Measurements from ENCODE around the gene OR5L1. TPM values are rescaled to one million over a fixed set of nuclear protein-coding genes. Genes with fewer than 3 reads are reported as not detected.

OR5L1 gene
- total and polyA plus RNA-seq, 2 experiments from 2014 or later = not detected

GRCh38 chr11:55849037-55849436, 37.9 kb downstream of the OR5L1 start:
- Histone ChIP-seq H3K9me3 (ENCODE audit: low read depth) (no peaks in the 10 kb centered on the region), H3K9ac (no peak overlapping the region), H3F3A (ENCODE audit: insufficient read depth) (no peaks in the 10 kb centered on the region), H3K9me2 (ENCODE audit: insufficient read depth) (no peaks in the 10 kb centered on the region), H3K79me2 (ENCODE audit: insufficient read depth) (no peaks in the 10 kb centered on the region), H3K27me3 (replicated peaks; ENCODE audit: insufficient read depth) (no peaks in the 10 kb centered on the region), H3K4me1 (ENCODE audit: insufficient read depth) (no peaks in the 10 kb centered on the region), H3K36me3 (ENCODE audit: low read depth) (no peaks in the 10 kb centered on the region), H4K20me1 (ENCODE audit: insufficient read depth) (no peaks in the 10 kb centered on the region), H3K4me2 (ENCODE audit: unreplicated experiment) (no peak overlapping the region), H3K4me3 (no peak overlapping the region), H2AFZ (no peak overlapping the region), H3K27ac (no peak overlapping the region)
- in situ Hi-C loops (cut with MboI) = no loop called here
- TF ChIP-seq EZH2 (IDR thresholded peaks at IDR 0.05; ENCODE audit: insufficient read depth, poor library complexity, severe bottlenecking) = no peak
- DNase-seq = no peak

- H2AFZ ChIP-seq = no peak overlapping the region
- H4K20me1 ChIP-seq (ENCODE audit: insufficient read depth) = no peaks in the 10 kb centered on the region
- in situ Hi-C loops (cut with MboI) = no loop called here
- WGBS, 2 experiments (ENCODE audit: low coverage in 1 of 2, low lambda C conversion rate in 2 of 2, missing lambda C conversion rate in 2 of 2) = 21 to 27% methylated on average over 1 of the region's 1 CpG
- H3K79me2 ChIP-seq (ENCODE audit: insufficient read depth) = no peaks in the 10 kb centered on the region
- no peak overlapping the region for H3K4me2 ChIP-seq (ENCODE audit: unreplicated experiment)
- no peak overlapping the region for H3K4me3 ChIP-seq
- TF ChIP-seq EZH2phosphoT487 (IDR thresholded peaks at IDR 0.05; ENCODE audit: insufficient read depth, low read depth) (no peak), EZH2 (IDR thresholded peaks at IDR 0.05; ENCODE audit: insufficient read depth, poor library complexity, severe bottlenecking) (no peak)
- H3K4me1 ChIP-seq (ENCODE audit: insufficient read depth) = no peaks in the 10 kb centered on the region
- no peak overlapping the region for H3K9ac ChIP-seq
- DNase-seq = no peak
- H3K9me2 ChIP-seq (ENCODE audit: insufficient read depth) = no peaks in the 10 kb centered on the region
- no peaks in the 10 kb centered on the region for H3K9me3 ChIP-seq (ENCODE audit: low read depth)
- no peak overlapping the region for H3K27ac ChIP-seq
- H3F3A ChIP-seq (ENCODE audit: insufficient read depth) = no peaks in the 10 kb centered on the region
- H3K36me3 ChIP-seq (ENCODE audit: low read depth) = no peaks in the 10 kb centered on the region
- no peaks in the 10 kb centered on the region for H3K27me3 ChIP-seq (replicated peaks; ENCODE audit: insufficient read depth)
Measured at GRCh38 chr11:55852141-55852540, 41.0 kb downstream of the OR5L1 start.

- H3F3A ChIP-seq (ENCODE audit: insufficient read depth) = no peaks in the 10 kb centered on the region
- in situ Hi-C loops (cut with MboI) = no loop called here
- no peak overlapping the region for H3K9ac ChIP-seq
- H3K9me2 ChIP-seq (ENCODE audit: insufficient read depth) = no peaks in the 10 kb centered on the region
- no peak overlapping the region for H3K27ac ChIP-seq
- no peak overlapping the region for H3K4me3 ChIP-seq
- DNase-seq = no peak
- no peaks in the 10 kb centered on the region for H3K36me3 ChIP-seq (ENCODE audit: low read depth)
- no peaks in the 10 kb centered on the region for H3K27me3 ChIP-seq (replicated peaks; ENCODE audit: insufficient read depth)
- TF ChIP-seq EZH2 (IDR thresholded peaks at IDR 0.05; ENCODE audit: insufficient read depth, poor library complexity, severe bottlenecking) = no peak
- TF ChIP-seq EZH2phosphoT487 (IDR thresholded peaks at IDR 0.05; ENCODE audit: insufficient read depth, low read depth) = no peak
- H3K79me2 ChIP-seq (ENCODE audit: insufficient read depth) = no peaks in the 10 kb centered on the region
- no peaks in the 10 kb centered on the region for H3K4me1 ChIP-seq (ENCODE audit: insufficient read depth)
- 0 to 3% methylated on average over 1 of the region's 1 CpG for WGBS, 2 experiments (ENCODE audit: low coverage in 1 of 2, low lambda C conversion rate in 2 of 2, missing lambda C conversion rate in 2 of 2)
- H3K4me2 ChIP-seq (ENCODE audit: unreplicated experiment) = no peak overlapping the region
- H2AFZ ChIP-seq = no peak overlapping the region
- H3K9me3 ChIP-seq (ENCODE audit: low read depth) = no peaks in the 10 kb centered on the region
- no peaks in the 10 kb centered on the region for H4K20me1 ChIP-seq (ENCODE audit: insufficient read depth)
Measured at GRCh38 chr11:55854704-55855103, 43.5 kb downstream of the OR5L1 start.

Other genes starting within 250 kb of the OR5L1 start
- not detected in 2 replicates for gene OR4C16, start 239.2 kb upstream of the OR5L1 start, total RNA-seq (2014; rRNA removed; shearing (Covaris generic))
- gene OR4C16, start 239.2 kb upstream of the OR5L1 start, polyA plus RNA-seq (2016; fragmentation: Nextera tagmentation; extraction: Ambion mirVana) = not detected in 2 replicates
- gene OR4C11, start 203.7 kb upstream of the OR5L1 start, total RNA-seq (2014; rRNA removed; shearing (Covaris generic)) = not detected in 2 replicates
- not detected in 2 replicates for gene OR4C11, start 203.7 kb upstream of the OR5L1 start, polyA plus RNA-seq (2016; fragmentation: Nextera tagmentation; extraction: Ambion mirVana)
- not detected in 2 replicates for gene OR4P4, start 176.3 kb upstream of the OR5L1 start, total RNA-seq (2014; rRNA removed; shearing (Covaris generic))
- gene OR4P4, start 176.3 kb upstream of the OR5L1 start, polyA plus RNA-seq (2016; fragmentation: Nextera tagmentation; extraction: Ambion mirVana) = not detected in 2 replicates
- gene OR4S2, start 163.0 kb upstream of the OR5L1 start, total RNA-seq (2014; rRNA removed; shearing (Covaris generic)) = not detected in 2 replicates
- not detected in 2 replicates for gene OR4S2, start 163.0 kb upstream of the OR5L1 start, polyA plus RNA-seq (2016; fragmentation: Nextera tagmentation; extraction: Ambion mirVana)
- not detected in 2 replicates for gene OR4C6, start 149.2 kb upstream of the OR5L1 start, total RNA-seq (2014; rRNA removed; shearing (Covaris generic))
- not detected in 2 replicates for gene OR4C6, start 149.2 kb upstream of the OR5L1 start, polyA plus RNA-seq (2016; fragmentation: Nextera tagmentation; extraction: Ambion mirVana)
- gene OR5D13, start 37.9 kb upstream of the OR5L1 start, total RNA-seq (2014; rRNA removed; shearing (Covaris generic)) = not detected in 2 replicates
- gene OR5D13, start 37.9 kb upstream of the OR5L1 start, polyA plus RNA-seq (2016; fragmentation: Nextera tagmentation; extraction: Ambion mirVana) = not detected in 2 replicates
- gene OR5D14, start 15.8 kb upstream of the OR5L1 start, total RNA-seq (2014; rRNA removed; shearing (Covaris generic)) = not detected in 2 replicates
- gene OR5D14, start 15.8 kb upstream of the OR5L1 start, polyA plus RNA-seq (2016; fragmentation: Nextera tagmentation; extraction: Ambion mirVana) = not detected in 2 replicates
- not detected in 2 replicates for gene OR5D18, start 8.3 kb downstream of the OR5L1 start, total RNA-seq (2014; rRNA removed; shearing (Covaris generic))
- not detected in 2 replicates for gene OR5D18, start 8.3 kb downstream of the OR5L1 start, polyA plus RNA-seq (2016; fragmentation: Nextera tagmentation; extraction: Ambion mirVana)
- gene OR5L2, start 15.9 kb downstream of the OR5L1 start, total RNA-seq (2014; rRNA removed; shearing (Covaris generic)) = not detected in 2 replicates
- not detected in 2 replicates for gene OR5L2, start 15.9 kb downstream of the OR5L1 start, polyA plus RNA-seq (2016; fragmentation: Nextera tagmentation; extraction: Ambion mirVana)
- not detected in 2 replicates for gene OR5D16, start 27.4 kb downstream of the OR5L1 start, total RNA-seq (2014; rRNA removed; shearing (Covaris generic))
- gene OR5D16, start 27.4 kb downstream of the OR5L1 start, polyA plus RNA-seq (2016; fragmentation: Nextera tagmentation; extraction: Ambion mirVana) = not detected in 2 replicates
- not detected in 2 replicates for gene TRIM51, start 71.9 kb downstream of the OR5L1 start, total RNA-seq (2014; rRNA removed; shearing (Covaris generic))
- not detected in 2 replicates for gene TRIM51, start 71.9 kb downstream of the OR5L1 start, polyA plus RNA-seq (2016; fragmentation: Nextera tagmentation; extraction: Ambion mirVana)
- gene OR5W2, start 103.2 kb downstream of the OR5L1 start, total RNA-seq (2014; rRNA removed; shearing (Covaris generic)) = not detected in 2 replicates
- not detected in 2 replicates for gene OR5W2, start 103.2 kb downstream of the OR5L1 start, polyA plus RNA-seq (2016; fragmentation: Nextera tagmentation; extraction: Ambion mirVana)
- not detected in 2 replicates for gene OR5I1, start 125.0 kb downstream of the OR5L1 start, total RNA-seq (2014; rRNA removed; shearing (Covaris generic))
- gene OR5I1, start 125.0 kb downstream of the OR5L1 start, polyA plus RNA-seq (2016; fragmentation: Nextera tagmentation; extraction: Ambion mirVana) = not detected in 2 replicates
- not detected in 2 replicates for gene OR10AG1, start 158.6 kb downstream of the OR5L1 start, total RNA-seq (2014; rRNA removed; shearing (Covaris generic))
- not detected in 2 replicates for gene OR10AG1, start 158.6 kb downstream of the OR5L1 start, polyA plus RNA-seq (2016; fragmentation: Nextera tagmentation; extraction: Ambion mirVana)
- not detected in 2 replicates for gene OR5F1, start 183.3 kb downstream of the OR5L1 start, total RNA-seq (2014; rRNA removed; shearing (Covaris generic))
- not detected in 2 replicates for gene OR5F1, start 183.3 kb downstream of the OR5L1 start, polyA plus RNA-seq (2016; fragmentation: Nextera tagmentation; extraction: Ambion mirVana)
- not detected in 2 replicates for gene OR5AS1, start 216.3 kb downstream of the OR5L1 start, total RNA-seq (2014; rRNA removed; shearing (Covaris generic))
- gene OR5AS1, start 216.3 kb downstream of the OR5L1 start, polyA plus RNA-seq (2016; fragmentation: Nextera tagmentation; extraction: Ambion mirVana) = not detected in 2 replicates